Neural progenitor cell (in vitro differentiated cells): ENCODE measurements around the gene MVB12B. TPM values are rescaled to one million over a fixed set of nuclear protein-coding genes. Genes with fewer than 3 reads are reported as not detected.

Source experiments
- DNase-seq: peaks from one replicate; pipeline ENCODE4 v3.0.0-alpha.2; 2016; ENCODE audit warnings: low spot score
- H2AFZ ChIP-seq: fragments of 200-600 bp; sonication (generic); replicated peaks from 2 replicates; pipeline ENCODE4 v1.6.1; 2016; ENCODE audit warnings: antibody characterized with exemption
- H3F3A ChIP-seq: fragments of 200-600 bp; sonication (generic); 2 replicates; pipeline ENCODE4 v1.6.1; 2016; ENCODE audit warnings: antibody characterized with exemption, low read depth
- H3K27ac ChIP-seq: fragments of 200-600 bp; sonication (generic); 2 replicates; pipeline ENCODE4 v1.5.1; 2016; ENCODE audit warnings: mild to moderate bottlenecking
- H3K27me3 ChIP-seq: fragments of 200-600 bp; sonication (generic); 2 replicates; pipeline ENCODE4 v1.6.1; 2016; ENCODE audit warnings: mild to moderate bottlenecking, moderate library complexity
- H3K36me3 ChIP-seq: fragments of 200-600 bp; sonication (generic); 2 replicates; pipeline ENCODE4 v1.5.1; 2016
- H3K4me1 ChIP-seq: fragments of 200-600 bp; sonication (generic); 2 replicates; pipeline ENCODE4 v1.6.1; 2016; ENCODE audit warnings: mixed run types
- H3K4me2 ChIP-seq: fragments of 200-600 bp; sonication (generic); 2 replicates; pipeline ENCODE4 v1.6.1; 2016
- H3K4me3 ChIP-seq: fragments of 200-600 bp; sonication (generic); 2 replicates; pipeline ENCODE4 v1.5.1; 2016
- H3K79me2 ChIP-seq: fragments of 200-600 bp; sonication (generic); 2 replicates; pipeline ENCODE4 v1.6.1; 2016; ENCODE audit warnings: low read depth
- H3K9ac ChIP-seq: fragments of 200-600 bp; sonication (generic); 2 replicates; pipeline ENCODE4 v1.6.1; 2016
- H3K9me3 ChIP-seq: fragments of 200-600 bp; sonication (generic); 2 replicates; pipeline ENCODE4 v1.5.1; 2016; ENCODE audit warnings: low read depth
- H4K20me1 ChIP-seq: fragments of 200-600 bp; sonication (generic); 2 replicates; pipeline ENCODE4 v1.6.1; 2016; ENCODE audit warnings: low read depth
- H3K27ac Mint-ChIP-seq: 3 replicates; pipeline ENCODE4 v1.8.0; 2021; ENCODE audit warnings: mixed read lengths
- H3K27me3 Mint-ChIP-seq: 2 replicates; pipeline ENCODE4 v1.8.0; 2022; ENCODE audit warnings: low read depth, mild to moderate bottlenecking, inconsistent platforms, moderate library complexity, mixed read lengths; ENCODE audit not compliant: insufficient read depth
- H3K36me3 Mint-ChIP-seq: 3 replicates; pipeline ENCODE4 v1.8.0; 2021; ENCODE audit warnings: mixed read lengths
- H3K4me1 Mint-ChIP-seq: 3 replicates; pipeline ENCODE4 v1.8.0; 2021; ENCODE audit warnings: mixed read lengths
- H3K4me3 Mint-ChIP-seq: 3 replicates; pipeline ENCODE4 v1.8.0; 2021; ENCODE audit warnings: mild to moderate bottlenecking, moderate library complexity, mixed read lengths
- H3K9me3 Mint-ChIP-seq: 3 replicates; pipeline ENCODE4 v1.8.0; 2020; ENCODE audit warnings: mixed read lengths
- CTCF ChIP-seq: fragments of 200-600 bp; sonication (generic); IDR thresholded peaks from 2 replicates; pipeline ENCODE4 v1.5.1; 2017; ENCODE audit warnings: antibody characterized with exemption, mild to moderate bottlenecking
- EZH2 ChIP-seq: fragments of 200-600 bp; sonication (generic); IDR thresholded peaks from 2 replicates; pipeline ENCODE4 v1.6.1; 2017; ENCODE audit warnings: antibody characterized with exemption, mild to moderate bottlenecking, moderate library complexity
- EZH2phosphoT487 ChIP-seq: fragments of 200-600 bp; sonication (generic); IDR thresholded peaks from 2 replicates; pipeline ENCODE4 v1.6.1; 2017; ENCODE audit warnings: antibody characterized with exemption
- total RNA-seq: library from RNA; depleted of rRNA; stranded (reverse); fragments of >200 nt; gene quantifications from 2 replicates; pipeline ENCODE4 v1.2.3, GENCODE V29; 2015; ENCODE audit warnings: low replicate concordance

Gene MVB12B
- total RNA-seq, 1 donor from 2014 or later = 16.1 TPM

GRCh38 chr9:126394802-126395201, 68.2 kb downstream of the MVB12B start:
- Histone ChIP-seq H3K27ac (no peak overlapping the region), H3K9ac (no peak overlapping the region), H3F3A (no peaks in the 10 kb centered on the region), H3K9me3 (no peaks in the 10 kb centered on the region), H3K4me3 (no peak overlapping the region), H3K79me2 (no peaks in the 10 kb centered on the region), H2AFZ (no peak overlapping the region), H3K36me3 (peaks cover 7% of the 10 kb centered on the region), H3K4me1 (no peaks in the 10 kb centered on the region), H3K27me3 (no peaks in the 10 kb centered on the region), H4K20me1 (peaks cover 18% of the 10 kb centered on the region), H3K4me2 (no peak overlapping the region)
- Mint-ChIP-seq H3K4me3 (no peak overlapping the region), H3K27me3 (no peaks in the 10 kb centered on the region), H3K4me1 (peaks cover 8% of the 10 kb centered on the region), H3K27ac (no peak overlapping the region), H3K9me3 (no peaks in the 10 kb centered on the region), H3K36me3 (peaks cover 22% of the 10 kb centered on the region)
- DNase-seq = no peak
- TF ChIP-seq EZH2phosphoT487 (no peak), EZH2 (no peak), CTCF (no peak)

GRCh38 chr9:126395439-126396212, 69.0 kb downstream of the MVB12B start:
- DNase-seq = no peak
- Histone ChIP-seq H3K36me3 (peaks cover 7% of the 10 kb centered on the region), H3K4me1 (no peaks in the 10 kb centered on the region), H3K9ac (no peak overlapping the region), H3K9me3 (no peaks in the 10 kb centered on the region), H3K4me2 (no peak overlapping the region), H3K4me3 (no peak overlapping the region), H4K20me1 (peaks cover 18% of the 10 kb centered on the region), H3K27ac (no peak overlapping the region), H2AFZ (no peak overlapping the region), H3K27me3 (no peaks in the 10 kb centered on the region), H3K79me2 (no peaks in the 10 kb centered on the region), H3F3A (no peaks in the 10 kb centered on the region)
- Mint-ChIP-seq H3K4me1 (peaks cover 5% of the 10 kb centered on the region), H3K4me3 (no peak overlapping the region), H3K9me3 (no peaks in the 10 kb centered on the region), H3K27me3 (no peaks in the 10 kb centered on the region), H3K36me3 (peaks cover 24% of the 10 kb centered on the region), H3K27ac (no peak overlapping the region)
- TF ChIP-seq CTCF (no peak), EZH2phosphoT487 (no peak)

GRCh38 chr9:126397056-126397455, 70.4 kb downstream of the MVB12B start:
- H3K36me3 ChIP-seq = peaks cover 7% of the 10 kb centered on the region
- peaks cover 18% of the 10 kb centered on the region for H3K36me3 Mint-ChIP-seq

More at GRCh38 chr9:126397056-126397455, 70.4 kb downstream of the MVB12B start:
- H3K4me3 Mint-ChIP-seq = no peak overlapping the region
- no peaks in the 10 kb centered on the region for H3K9me3 Mint-ChIP-seq
- H3K27ac Mint-ChIP-seq = no peak overlapping the region
- Histone ChIP-seq H3K9me3 (no peaks in the 10 kb centered on the region), H3K27ac (no peak overlapping the region), H3K4me3 (no peak overlapping the region), H3K4me2 (no peak overlapping the region), H3K9ac (no peak overlapping the region), H3K4me1 (no peaks in the 10 kb centered on the region), H3F3A (no peaks in the 10 kb centered on the region), H3K27me3 (no peaks in the 10 kb centered on the region), H2AFZ (no peak overlapping the region), H4K20me1 (peaks cover 14% of the 10 kb centered on the region), H3K79me2 (no peaks in the 10 kb centered on the region)
- TF ChIP-seq CTCF = no peak
- TF ChIP-seq EZH2 = no peak
- TF ChIP-seq EZH2phosphoT487 = no peak
- H3K27me3 Mint-ChIP-seq = no peaks in the 10 kb centered on the region
- no peak for DNase-seq
- H3K4me1 Mint-ChIP-seq = no peaks in the 10 kb centered on the region
